ENCODE results near the gene CSNK2A1. TPM values are rescaled to one million over a fixed set of nuclear protein-coding genes. Genes with fewer than 3 reads are reported as not detected.
"Not testable (repeated sequence)": the region's sequence is repeated elsewhere in the genome, so short reads cannot be mapped to it uniquely, and the experiment has no call there.

The CSNK2A1 gene
- 91.6 TPM for total RNA-seq

DNA sequence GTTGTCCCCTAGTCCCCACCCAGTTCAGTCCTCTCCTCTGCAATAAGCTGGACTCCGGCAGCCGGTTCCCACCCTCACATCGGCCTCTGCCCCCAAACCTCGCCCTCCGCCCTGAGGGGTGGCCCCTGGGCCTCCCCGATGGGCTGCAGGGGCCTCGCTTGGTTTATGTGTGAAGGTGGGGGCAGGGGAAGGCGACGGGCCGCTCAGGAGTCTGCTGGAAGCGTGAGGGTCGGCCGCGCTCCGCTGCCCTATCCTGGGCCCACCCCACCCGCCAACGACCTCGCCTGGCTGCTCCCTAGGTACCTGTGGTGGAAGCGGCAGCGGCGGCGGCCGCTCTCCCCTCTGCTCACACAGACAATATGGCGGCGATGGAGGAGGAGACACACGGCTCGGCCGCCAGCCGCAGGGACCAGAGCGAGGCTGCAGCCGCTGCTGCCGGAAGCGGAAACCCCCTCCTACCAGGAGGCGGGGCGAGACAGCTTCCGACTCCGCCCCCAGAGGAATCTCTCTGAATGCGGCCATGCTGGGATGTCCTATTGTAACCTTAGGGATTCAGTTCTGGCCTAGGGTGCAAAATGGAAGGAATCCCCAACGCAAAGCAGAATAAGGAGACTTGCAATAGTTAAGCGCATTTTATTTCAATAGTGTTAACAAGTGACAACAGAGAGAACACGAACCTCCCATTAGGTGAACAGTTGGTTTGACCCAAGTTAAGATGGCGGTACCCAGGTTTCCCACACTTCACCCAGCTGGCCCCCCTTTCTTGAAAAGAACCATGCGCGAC is at the start of gene CSNK2A1:
CSNK2A1 (minus strand) TSS at position 422 of the 784 bp plus-strand sequence. CDS start 35,239 bp downstream, outside the sequence.
- DNase-seq (ENCODE audit: low spot score) = peak; percentile 96

DNA sequence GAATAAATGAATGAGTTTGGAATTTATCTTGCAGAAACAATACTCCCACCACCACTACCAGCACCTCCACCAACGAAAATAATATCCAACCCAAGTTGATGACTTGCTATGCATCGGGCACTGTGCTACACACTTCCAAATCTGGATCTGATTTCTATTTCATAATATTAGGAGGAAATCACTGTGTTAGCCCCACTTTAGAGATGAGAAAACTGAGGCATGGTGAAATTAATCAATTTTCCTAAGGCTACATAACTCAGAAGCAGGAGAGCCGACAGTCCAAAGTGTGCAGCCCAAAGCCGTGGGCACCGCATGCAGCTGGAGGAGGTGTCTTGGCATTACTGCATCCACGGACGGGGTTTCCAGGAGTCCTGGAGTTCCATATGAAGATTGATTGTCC is 48.9 kb upstream of the CSNK2A1 start:
- no peak for DNase-seq (ENCODE audit: low spot score)

DNA sequence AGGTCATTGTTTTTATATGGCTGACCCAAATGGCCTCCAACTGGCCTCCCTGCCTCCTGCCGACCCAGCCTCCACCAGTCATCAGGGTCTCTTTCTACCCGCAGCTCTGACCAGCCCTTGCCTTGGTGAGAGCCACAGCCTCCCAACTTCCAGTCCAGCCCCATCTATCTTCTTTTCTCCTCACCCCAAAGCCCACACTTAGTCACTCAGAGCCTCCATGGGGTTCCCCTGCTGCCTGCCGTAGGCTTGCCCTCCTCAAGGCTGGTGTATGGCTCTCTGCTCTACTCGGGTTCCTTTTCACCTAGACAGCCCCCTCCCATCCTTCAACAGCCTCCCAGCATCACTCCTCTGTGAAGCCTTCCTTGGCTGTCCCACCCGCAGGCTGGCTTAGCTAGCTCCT is 48.4 kb upstream of the CSNK2A1 start:
- no peak for DNase-seq (ENCODE audit: low spot score)

DNA sequence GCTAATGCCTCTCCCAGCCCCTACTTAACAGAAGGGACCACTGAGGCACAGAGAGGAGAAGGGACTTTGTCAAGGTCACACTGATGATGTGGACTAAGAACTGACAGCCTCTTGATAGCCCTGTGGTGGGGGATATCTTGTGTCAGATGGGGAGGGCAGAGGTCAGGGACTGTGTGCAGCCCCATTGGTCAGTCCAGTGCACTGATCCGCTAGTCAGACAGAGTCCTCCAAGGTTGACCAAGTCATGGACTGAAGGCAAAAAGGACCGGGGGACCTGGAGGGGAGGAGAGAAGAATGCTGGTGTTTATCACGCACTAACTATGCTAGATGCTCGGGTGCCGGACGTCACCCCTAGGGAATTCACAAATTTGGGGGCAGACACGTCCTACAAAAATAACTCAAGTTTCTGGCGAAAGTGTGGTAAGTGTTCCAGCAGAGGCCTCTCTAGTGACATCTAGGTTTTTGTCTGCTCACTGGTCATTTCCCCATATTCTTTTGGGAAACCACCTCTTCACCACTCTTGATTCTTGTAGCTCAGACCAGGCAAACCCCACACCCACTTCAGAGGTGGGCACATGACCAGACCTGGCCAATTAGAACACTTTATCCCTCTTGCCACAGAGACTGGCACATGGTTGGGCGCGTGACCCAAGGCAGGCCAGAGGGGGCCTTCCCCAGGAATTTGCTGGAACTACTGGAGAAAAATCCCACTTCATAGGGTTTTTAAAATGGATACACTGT is 45.5 kb upstream of the CSNK2A1 start:
- no peak for DNase-seq (ENCODE audit: low spot score)

DNA sequence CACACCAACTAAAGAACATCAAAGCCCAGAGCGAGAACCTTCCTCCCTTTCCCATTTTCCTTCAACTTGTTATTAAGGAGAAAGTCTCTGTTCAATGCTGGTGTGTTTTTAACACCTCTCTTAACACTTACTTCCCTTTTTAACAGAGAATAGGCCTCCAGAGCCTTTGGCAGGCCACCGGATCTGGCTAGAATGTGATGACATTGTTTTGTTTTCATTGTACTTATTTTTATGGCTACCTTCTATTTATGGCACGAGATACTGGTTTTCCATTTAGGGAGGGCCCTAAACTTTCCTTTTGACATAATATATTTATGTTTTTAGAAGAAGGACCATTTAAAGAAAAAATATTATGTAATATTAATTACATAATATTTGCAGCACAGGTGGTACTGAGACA is 44.9 kb upstream of the CSNK2A1 start:
- no peak for DNase-seq (ENCODE audit: low spot score)

DNA sequence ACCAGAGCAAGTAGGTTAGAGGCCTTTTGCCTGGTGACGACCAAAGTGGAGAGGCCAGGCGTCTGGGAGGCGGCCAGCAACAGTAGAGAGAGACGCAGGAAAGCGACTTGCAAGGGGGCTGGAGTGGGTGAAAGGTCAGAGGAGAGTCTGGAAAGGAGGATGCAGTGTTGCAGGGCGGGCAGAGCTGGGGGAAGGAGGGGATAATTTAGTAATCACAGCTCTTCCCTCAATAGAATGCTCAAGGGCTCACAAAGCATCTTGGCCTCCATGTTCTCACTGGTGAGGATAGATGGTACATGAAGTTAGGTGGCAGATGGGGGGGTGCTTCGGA is 41.3 kb upstream of the CSNK2A1 start:
- DNase-seq (ENCODE audit: low spot score) = no peak

DNA sequence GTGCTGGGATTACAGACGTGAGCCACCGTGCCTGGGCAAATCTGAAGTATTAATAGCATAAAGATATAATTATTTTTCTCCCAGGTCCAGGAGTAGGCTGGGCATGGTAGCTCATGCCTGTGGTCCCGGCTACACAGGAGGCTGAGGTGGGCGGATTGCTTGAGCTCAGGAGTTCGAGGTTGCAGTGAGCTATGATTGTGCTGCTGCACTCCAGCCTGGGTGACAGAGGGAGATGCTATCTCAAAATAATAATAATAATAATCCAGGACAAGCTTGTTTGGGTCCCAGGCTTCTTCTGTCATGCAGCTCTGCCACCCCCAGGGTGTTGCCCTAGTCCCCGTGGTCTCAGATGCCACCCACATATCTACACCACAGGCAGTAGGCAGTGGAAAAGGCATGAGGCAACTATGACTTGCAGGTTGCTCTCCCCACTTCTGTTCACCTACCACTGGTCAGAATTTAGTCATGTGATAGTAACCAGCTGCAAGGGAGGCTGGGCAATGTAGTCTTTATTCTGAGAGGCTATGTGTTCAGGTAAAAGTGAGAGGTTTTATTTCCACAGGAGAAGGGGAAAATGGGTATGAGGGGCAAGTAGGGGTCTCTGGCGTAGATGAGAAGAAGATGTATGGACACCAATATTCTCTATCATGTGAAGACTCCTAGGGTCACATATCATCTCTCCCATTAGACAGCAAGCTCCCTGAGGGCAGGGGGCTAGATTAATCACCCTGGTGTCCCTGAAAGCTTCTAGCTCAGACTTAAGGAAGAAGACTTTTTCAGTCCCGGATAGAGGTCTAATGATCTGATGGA is 40.8 kb upstream of the CSNK2A1 start:
- DNase-seq (ENCODE audit: low spot score) = no peak

DNA sequence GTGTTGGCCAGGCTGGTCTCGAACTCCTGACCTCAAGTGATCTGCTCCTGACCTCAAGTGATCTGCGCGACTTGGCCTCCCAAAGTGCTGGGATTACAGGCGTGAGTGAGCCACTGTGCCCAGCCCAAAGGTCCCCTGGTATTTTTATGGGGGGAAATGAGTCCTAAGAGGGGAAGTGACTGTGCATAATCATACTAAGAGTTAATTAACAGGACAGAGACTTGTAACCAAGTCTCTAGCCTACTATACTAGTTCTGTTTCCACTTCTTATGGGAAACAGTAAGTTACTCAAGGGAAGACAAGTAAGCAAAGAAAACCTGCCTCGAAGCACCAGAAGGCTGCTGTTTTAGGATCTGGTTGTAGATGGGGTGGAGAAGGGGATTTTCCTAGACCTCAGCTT is 38.6 kb upstream of the CSNK2A1 start:
- no peak for DNase-seq (ENCODE audit: low spot score)

DNA sequence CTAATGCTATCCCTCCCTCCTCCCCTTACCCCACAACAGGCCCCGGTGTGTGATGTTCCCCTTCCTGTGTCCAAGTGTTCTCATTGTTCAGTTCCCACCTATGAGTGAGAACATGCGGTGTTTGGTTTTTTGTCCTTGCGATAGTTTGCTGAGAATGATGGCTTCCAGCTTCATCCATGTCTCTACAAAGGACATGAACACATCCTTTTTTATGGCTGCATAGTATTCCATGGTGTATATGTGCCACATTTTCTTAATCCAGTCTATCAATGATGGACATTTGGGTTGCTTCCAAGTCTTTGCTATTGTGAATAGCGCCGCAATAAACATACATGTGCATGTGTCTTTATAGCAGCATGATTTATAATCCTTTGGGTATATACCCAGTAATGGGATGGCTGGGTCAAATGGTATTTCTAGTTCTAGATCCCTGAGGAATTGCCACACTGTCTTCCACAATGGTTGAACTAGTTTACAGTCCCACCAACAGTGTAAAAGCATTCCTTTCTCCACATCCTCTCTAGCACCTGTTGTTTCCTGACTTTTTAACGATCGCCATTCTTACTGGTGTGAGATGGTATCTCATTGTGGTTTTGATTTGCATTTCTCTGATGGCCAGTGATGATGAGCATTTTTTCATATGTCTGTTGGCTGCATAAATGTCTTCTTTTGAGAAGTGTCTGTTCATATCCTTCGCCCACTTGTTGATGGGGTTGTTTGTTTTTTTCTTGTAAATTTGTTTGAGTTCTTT is 35.5 kb upstream of the CSNK2A1 start:
- not testable (repeated sequence) for DNase-seq (ENCODE audit: low spot score)

DNA sequence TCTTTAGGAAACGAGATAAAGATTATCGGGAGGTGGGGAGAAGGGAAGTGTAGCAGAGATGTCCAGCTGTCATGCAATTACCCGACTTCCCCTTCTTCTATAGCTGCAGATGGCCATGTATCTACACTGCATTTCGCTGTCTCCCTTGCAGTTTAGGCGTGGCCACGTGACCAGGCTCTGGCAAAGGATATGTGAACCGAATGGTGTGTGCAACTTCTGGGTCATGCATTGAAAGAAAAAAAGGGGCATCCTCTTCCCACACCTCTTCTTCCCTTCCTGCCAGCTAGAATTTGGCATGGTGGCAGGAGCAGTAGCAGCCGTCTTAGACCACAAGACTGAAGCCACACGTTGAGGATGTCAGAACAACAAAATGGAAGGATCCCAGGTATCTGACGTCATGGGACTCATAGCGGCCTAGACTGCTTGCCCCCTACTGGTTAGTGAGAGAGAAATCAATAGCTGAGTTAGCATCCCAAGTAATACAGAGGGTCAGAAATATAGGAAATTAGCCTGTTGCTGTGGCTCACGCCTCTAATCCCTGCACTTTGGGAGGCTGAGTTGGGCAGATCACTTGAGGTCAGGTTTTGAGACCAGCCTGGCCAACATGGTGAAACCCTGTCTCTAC is 33.7 kb upstream of the CSNK2A1 start:
- DNase-seq (ENCODE audit: low spot score) = no peak

DNA sequence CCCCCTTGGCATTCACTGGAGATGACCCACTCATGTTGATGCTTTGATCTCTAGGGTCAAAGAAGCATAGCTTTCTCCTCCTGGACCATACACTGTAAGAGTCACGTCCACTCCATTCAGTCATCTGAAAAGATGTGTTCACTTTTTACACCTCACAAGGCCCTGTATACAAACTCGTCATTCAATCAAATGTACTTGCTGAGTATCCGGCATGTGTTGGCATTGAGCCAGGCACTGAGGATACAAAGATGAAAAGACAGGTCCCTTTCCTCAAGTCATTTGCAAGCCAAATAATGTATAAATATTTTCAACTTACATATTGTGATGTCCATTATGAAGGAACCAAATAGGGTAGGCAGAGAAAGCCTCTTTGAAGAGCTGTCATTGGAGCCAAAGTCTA is 32.6 kb upstream of the CSNK2A1 start:
- no peak for DNase-seq (ENCODE audit: low spot score)

DNA sequence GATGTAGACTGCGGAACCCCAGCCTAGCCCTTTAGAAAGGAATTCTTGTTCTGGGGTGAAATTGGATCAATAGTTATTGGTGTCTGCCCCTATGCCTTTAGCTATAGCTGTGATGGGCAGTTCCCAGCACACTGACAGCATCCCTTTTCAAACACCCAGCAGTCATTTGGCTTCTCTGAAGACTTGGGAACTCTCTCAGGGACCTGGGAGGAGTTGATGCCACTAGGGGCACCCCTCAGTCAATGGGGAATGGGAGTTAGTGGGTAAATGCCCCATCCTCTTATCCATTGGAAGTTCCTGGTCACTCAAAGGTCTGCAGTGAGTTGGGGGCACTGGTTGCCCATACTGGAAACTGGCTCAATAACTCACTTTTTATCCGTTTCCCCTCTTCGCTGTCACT is 31.6 kb upstream of the CSNK2A1 start:
- no peak for DNase-seq (ENCODE audit: low spot score)

DNA sequence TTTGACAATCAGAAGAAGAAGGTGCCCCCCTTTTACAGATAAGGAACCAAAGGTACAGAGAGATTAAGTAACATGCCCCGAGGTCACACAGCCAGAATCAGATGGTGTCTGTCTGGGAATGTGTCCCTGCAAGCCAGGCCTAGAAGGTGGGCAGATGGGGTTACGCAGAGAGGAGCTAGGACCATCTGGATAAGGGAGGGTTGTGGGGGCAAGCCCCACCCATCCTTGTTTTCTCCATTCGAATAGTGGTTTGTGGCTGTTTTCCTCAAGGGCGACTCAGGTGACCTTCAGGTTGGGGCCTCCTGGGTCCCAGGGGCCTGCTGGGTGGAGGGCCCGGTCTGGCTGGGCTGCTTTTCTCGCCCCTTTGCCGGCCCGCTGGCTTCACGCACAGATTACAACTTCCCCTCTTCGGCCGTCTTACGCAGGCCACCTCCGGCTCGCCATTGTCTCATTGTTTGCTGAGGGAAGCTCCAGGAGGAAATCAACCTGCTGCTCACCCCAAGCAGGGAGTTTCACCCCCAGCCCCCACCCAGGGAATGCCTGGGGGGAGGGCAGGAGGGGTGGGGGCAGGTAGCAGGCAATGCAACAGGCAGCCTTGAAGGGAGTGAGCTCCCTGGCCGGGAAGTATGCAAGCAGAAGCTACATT is 30.8 kb upstream of the CSNK2A1 start:
- DNase-seq (ENCODE audit: low spot score) = peak; percentile 22

DNA sequence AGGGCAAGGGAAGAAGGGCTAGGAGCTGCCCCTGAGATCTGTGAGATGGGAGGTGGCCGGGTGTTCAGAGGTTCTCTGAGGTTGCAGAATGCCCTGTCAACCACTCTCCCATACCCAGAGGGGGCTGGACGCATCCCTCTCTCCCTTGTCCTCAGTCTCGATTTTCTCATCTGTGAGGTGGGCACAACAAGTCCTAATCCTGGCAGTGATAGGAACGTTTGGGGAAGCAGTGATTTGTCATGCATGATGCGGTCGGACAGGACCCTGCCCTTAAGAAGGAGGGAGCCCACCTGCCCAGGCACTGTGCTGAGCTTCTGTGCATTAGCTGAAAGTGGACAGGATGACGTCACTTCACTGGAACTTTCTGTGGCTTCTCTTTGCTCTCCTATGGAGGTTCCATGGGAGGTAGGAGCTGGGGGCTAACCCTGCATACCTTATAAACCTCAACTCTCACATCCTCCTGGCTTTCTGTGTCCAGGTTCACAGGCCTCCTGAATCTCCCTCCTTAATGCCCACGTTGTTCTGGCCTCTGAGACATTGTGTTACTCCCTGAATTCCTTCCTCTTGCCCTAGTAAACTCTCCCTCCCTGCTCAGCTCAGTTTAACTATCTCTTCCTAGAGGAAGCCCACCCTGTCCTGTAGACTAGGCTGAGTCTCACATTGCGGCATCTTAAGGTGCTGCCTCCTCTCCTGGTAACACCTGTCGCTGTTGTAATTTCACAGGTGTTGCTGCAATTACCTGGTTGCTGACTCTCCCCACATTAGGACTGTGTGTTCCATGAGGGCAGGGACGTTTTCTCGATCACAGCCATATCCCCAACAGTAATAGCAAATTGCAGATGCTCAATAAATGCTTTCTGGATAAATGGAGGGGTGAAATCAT is 30.1 kb upstream of the CSNK2A1 start:
- DNase-seq (ENCODE audit: low spot score) = no peak

DNA sequence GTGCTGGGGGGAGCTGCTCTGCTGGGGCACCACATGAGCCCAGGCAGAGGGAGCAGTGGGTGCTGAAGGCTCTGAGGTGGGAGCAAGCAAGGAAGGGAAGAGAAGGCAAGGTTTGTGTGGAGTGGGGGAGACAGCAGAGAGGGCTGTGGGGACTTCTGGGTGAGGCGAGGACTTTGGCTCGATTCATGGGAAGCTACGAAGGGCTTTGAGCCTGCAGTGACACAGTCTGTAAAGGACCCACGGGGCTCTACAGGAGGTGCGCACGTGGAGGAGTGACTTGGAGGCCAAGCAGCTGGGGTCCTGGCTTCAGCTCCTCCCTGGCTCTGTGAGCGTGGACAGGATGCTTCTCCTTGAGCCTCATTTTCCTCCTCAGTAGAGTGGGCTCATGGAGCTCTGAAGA is 29.1 kb upstream of the CSNK2A1 start:
- no peak for DNase-seq (ENCODE audit: low spot score)

DNA sequence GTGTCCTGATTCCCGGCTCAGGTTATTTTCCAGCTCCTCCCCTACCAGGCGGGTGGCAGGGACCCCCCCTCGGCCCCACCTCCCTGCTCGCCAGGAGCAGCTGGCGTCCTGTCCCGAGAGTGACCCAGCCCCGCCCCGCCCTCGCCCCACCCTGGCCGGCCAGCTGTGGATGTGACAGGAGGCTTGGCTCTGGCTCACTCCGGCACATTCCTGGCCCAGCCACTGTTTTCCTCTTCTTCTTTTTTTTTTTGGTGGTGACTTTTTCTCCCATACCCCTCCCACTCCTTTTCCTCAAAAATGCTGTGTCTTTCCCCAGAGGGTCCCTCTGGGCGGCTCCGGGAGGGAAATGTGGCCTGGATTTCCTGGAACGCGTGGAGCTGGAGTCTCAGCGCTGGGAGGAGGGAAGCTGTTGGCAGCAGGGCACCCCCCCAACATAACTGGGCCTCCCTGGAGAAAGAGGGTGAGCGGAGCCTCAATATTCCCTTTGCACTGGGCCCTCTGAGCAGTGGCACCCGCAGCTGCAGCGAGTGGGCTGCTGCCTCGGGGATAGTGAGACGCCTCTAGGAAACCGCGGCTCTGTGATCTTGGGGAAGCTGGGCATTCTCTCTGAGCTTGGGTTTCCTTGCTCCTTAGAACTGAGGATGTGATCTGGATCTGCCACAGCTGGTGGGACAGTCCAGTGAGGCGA is 28.3 kb upstream of the CSNK2A1 start:
- peak; percentile 58 for DNase-seq (ENCODE audit: low spot score)

DNA sequence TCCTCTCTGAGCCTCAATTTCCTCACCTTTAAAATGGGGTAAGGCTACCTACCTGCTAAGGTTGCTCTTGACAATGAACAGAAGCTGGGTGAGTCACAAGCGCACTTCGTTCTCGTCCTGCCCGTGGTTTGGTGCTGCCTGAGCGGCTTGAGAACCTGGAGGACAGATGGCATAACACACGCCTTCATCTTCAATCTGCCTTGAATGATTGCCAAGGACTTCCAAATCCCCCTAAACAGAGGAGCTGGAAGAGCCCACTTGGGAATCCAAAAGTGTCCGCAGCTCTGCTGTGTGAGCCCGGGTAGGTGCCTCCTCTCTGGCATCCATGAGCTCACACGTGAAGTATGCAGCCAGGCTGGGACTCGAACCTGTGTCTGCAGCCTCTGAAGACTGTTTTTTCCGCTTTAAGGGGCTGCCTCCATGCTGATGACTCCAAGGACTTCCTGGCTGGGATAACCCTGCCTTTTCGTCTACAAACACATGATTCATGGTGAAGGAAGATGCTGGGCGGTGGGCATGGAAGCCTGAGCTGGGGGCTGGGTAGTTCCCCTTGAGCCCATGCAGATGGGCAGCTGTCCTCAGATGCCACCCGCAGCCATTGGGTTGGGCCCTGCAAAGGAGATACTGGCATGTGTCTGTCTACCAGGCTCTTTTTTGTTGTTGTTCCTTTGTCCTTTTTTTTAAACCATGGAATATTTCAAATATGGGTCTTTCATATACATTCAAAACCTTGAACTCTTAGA is 25.3 kb upstream of the CSNK2A1 start:
- DNase-seq (ENCODE audit: low spot score) = no peak

DNA sequence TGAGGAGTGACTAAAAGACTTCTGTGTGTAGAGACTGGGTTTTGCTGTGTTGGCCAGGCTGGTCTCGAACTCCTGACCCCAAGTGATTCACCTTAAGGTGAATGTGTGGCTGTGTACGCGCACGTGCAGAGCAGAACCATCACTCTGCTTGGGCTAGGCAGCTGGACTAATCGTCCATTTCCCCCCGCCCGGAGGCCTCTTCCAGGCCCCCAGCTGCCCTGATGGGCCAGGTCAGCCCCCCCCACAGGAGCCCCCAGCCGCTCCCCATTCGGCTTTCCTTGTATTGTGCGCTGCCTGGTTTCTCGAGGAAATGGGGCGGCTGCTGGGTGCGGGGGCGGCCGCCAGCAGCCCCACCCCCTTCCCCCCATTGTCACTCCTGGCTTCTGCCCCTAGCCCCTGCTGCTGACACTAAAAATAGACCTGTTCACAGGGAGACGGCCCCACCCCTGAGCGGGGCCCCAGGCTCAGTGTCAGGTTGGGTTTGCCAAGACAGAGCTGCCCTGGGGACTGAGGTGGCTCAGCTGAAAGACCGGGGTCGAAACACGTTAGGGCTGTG is 24.6 kb upstream of the CSNK2A1 start:
- DNase-seq (ENCODE audit: low spot score) = no peak
